B cell (primary cell): ENCODE results near the gene CCR5.

ENCODE experiments used
- CTCF ChIP-seq: fragments of 200-600 bp; IDR thresholded peaks from one replicate; pipeline ENCODE4 v1.8.0; 2022; ENCODE audit warnings: antibody characterized with exemption, mild to moderate bottlenecking
- EZH2 ChIP-seq: IDR thresholded peaks from 2 replicates; pipeline ENCODE4 v1.6.1; 2012; ENCODE audit warnings: borderline replicate concordance, low read depth, mild to moderate bottlenecking, moderate library complexity, low read length; ENCODE audit not compliant: insufficient read depth, poor library complexity, severe bottlenecking

- TF ChIP-seq CTCF (no peak), EZH2 (no peak)
Measured at GRCh38 chr3:46413951-46414350, 43.2 kb downstream of the CCR5 start.
